ENCODE measurements around the gene CNNM1. TPM values are rescaled to one million over a fixed set of nuclear protein-coding genes. Genes with fewer than 3 reads are reported as not detected.

The CNNM1 gene
- total and polyA plus RNA-seq, 2 donors from 2014 or later: 0.49 to 0.85 TPM

GRCh38 chr10:99328579-99329303, 415 bp upstream of the CNNM1 start:
- H3K27me3 ChIP-seq (ENCODE audit: control insufficient read depth, insufficient read depth, low read length): peaks cover 10% of the 10 kb centered on the region
- no peak for FAIRE-seq
- no peak for DNase-seq
- no peaks in the 10 kb centered on the region for H3K36me3 ChIP-seq (ENCODE audit: control insufficient read depth in 2 of 3, insufficient read depth in 3 of 3, low read length in 3 of 3)
- peak overlapping the region in 2 of 3 donors; percentile 19 to 46 for H3K4me3 ChIP-seq (ENCODE audit: low read length in 3 of 3)
- intact Hi-C loops (cut with DNase I): no loop called here
- no peaks in the 10 kb centered on the region for H3K9me3 ChIP-seq (ENCODE audit: control insufficient read depth in 2 of 3, insufficient read depth in 1 of 3, low read length in 3 of 3)
- no peak overlapping the region for H3K27ac ChIP-seq (ENCODE audit: low read depth in 2 of 2, low read length in 2 of 2)
- peaks cover 0 to 9% (median 0%) of the 10 kb centered on the region in 3 donors for H3K4me1 ChIP-seq (ENCODE audit: control insufficient read depth in 2 of 3, insufficient read depth in 2 of 3, low read depth in 1 of 3, low read length in 3 of 3)
- H3K9ac ChIP-seq (ENCODE audit: low read length in 3 of 3): no peak overlapping the region
- TF ChIP-seq CTCF (IDR thresholded peaks at IDR 0.05; ENCODE audit: borderline replicate concordance, extremely low read depth, insufficient read depth): no peak

GRCh38 chr10:99329554-99330346, 594 bp downstream of the CNNM1 start:
- H3K36me3 ChIP-seq (ENCODE audit: control insufficient read depth in 2 of 3, insufficient read depth in 3 of 3, low read length in 3 of 3): no peaks in the 10 kb centered on the region
- intact Hi-C loops (cut with DNase I): no loop called here
- peaks cover 10% of the 10 kb centered on the region for H3K27me3 ChIP-seq (ENCODE audit: control insufficient read depth, insufficient read depth, low read length)
- no peak for TF ChIP-seq CTCF (IDR thresholded peaks at IDR 0.05; ENCODE audit: borderline replicate concordance, extremely low read depth, insufficient read depth)
- H3K4me3 ChIP-seq (ENCODE audit: low read length in 3 of 3): peak overlapping the region in 2 of 3 donors; percentile 19 to 46
- H3K27ac ChIP-seq (ENCODE audit: low read depth in 2 of 2, low read length in 2 of 2): no peak overlapping the region
- H3K4me1 ChIP-seq (ENCODE audit: control insufficient read depth in 2 of 3, insufficient read depth in 2 of 3, low read depth in 1 of 3, low read length in 3 of 3): peaks cover 0 to 9% (median 0%) of the 10 kb centered on the region in 3 donors
- peak; percentile 35 to 73 (median 37) for DNase-seq
- H3K9me3 ChIP-seq (ENCODE audit: control insufficient read depth in 2 of 3, insufficient read depth in 1 of 3, low read length in 3 of 3): no peaks in the 10 kb centered on the region
- no peak overlapping the region for H3K9ac ChIP-seq (ENCODE audit: low read length in 3 of 3)
- no peak for FAIRE-seq

GRCh38 chr10:99330347-99330924, 1.3 kb downstream of the CNNM1 start:
- Histone ChIP-seq H3K36me3 (ENCODE audit: control insufficient read depth in 2 of 3, insufficient read depth in 3 of 3, low read length in 3 of 3) (no peaks in the 10 kb centered on the region), H3K27me3 (ENCODE audit: control insufficient read depth, insufficient read depth, low read length) (peaks cover 10% of the 10 kb centered on the region), H3K4me1 (ENCODE audit: control insufficient read depth in 2 of 3, insufficient read depth in 2 of 3, low read depth in 1 of 3, low read length in 3 of 3) (peaks cover 0 to 9% (median 0%) of the 10 kb centered on the region in 3 donors), H3K27ac (ENCODE audit: low read depth in 2 of 2, low read length in 2 of 2) (no peak overlapping the region), H3K4me3 (ENCODE audit: low read length in 3 of 3) (peak overlapping the region in 1 of 3 donors; percentile 46), H3K9ac (ENCODE audit: low read length in 3 of 3) (no peak overlapping the region), H3K9me3 (ENCODE audit: control insufficient read depth in 2 of 3, insufficient read depth in 1 of 3, low read length in 3 of 3) (no peaks in the 10 kb centered on the region)
- DNase-seq: peak in 4 of 5 donors; percentile 22 to 75 (median 34)
- no peak for FAIRE-seq
- intact Hi-C loops (cut with DNase I): no loop called here
- TF ChIP-seq CTCF (IDR thresholded peaks at IDR 0.05; ENCODE audit: borderline replicate concordance, extremely low read depth, insufficient read depth): no peak

All from kidney (tissue), 14 donors.